IMR-90 (cell line): ENCODE results near the gene SFR1. TPM values are rescaled to one million over a fixed set of nuclear protein-coding genes. Genes with fewer than 3 reads are reported as not detected.

Experiments
- ATAC-seq: fragments of 200-7000 bp; cut with Tn5 transposase; 2 replicates; pipeline ENCODE4 v1.9.1; 2020; ENCODE audit warnings: low read depth, mild to moderate bottlenecking, moderate library complexity
- BruUV-seq: library from RNA; stranded (reverse); fragments of 400-500 nt; replicated peaks from 2 replicates; lab custom pipeline; 2021; lab: Mats Ljungman, UMichigan
- CTCF ChIA-PET: fragments of 300-600 bp; formaldehyde crosslinking; extraction: SDS; loops from one replicate; lab custom pipeline; 2021; ENCODE audit warnings: antibody characterized with exemption; lab: Yijun Ruan, JAX
- POLR2A ChIA-PET: fragments of 300-600 bp; sonication (Branson Sonifier 250); formaldehyde crosslinking; loops from one replicate; lab custom pipeline; 2022; ENCODE audit warnings: antibody characterized with exemption; ENCODE audit not compliant: unreplicated experiment; lab: Charles Lee
- DNase-seq: peaks from one replicate; pipeline ENCODE4 v3.0.0; 2013
- H2AFZ ChIP-seq: replicated peaks from 2 replicates; pipeline ENCODE3; 2013; ENCODE audit warnings: low read length, mild to moderate bottlenecking; ENCODE audit not compliant: poor library complexity
- H2AK5ac ChIP-seq: 2 replicates; pipeline ENCODE4 v1.6.1; 2013; ENCODE audit warnings: low read depth, low read length, inconsistent platforms
- H2AK9ac ChIP-seq: replicated peaks from 2 replicates; pipeline ENCODE3; 2013; ENCODE audit warnings: mild to moderate bottlenecking, low read depth, low read length, moderate library complexity; ENCODE audit not compliant: poor library complexity
- H2BK120ac ChIP-seq: 2 replicates; pipeline ENCODE4 v1.6.1; 2013; ENCODE audit warnings: low read depth, low read length, inconsistent platforms
- H2BK15ac ChIP-seq: 3 replicates; pipeline ENCODE4 v1.6.1; 2013; ENCODE audit warnings: low read depth, low read length, inconsistent platforms
- H2BK20ac ChIP-seq: 2 replicates; pipeline ENCODE4 v1.6.1; 2013; ENCODE audit warnings: low read depth, mild to moderate bottlenecking, inconsistent platforms, low read length, moderate library complexity
- H2BK5ac ChIP-seq: 2 replicates; pipeline ENCODE4 v1.6.1; 2013; ENCODE audit warnings: mild to moderate bottlenecking, low read depth, low read length, inconsistent platforms; ENCODE audit not compliant: poor library complexity, severe bottlenecking
- H3K14ac ChIP-seq: replicated peaks from 2 replicates; pipeline ENCODE4 v1.6.1; 2013; ENCODE audit warnings: low read depth, low read length, inconsistent platforms
- H3K18ac ChIP-seq: 2 replicates; pipeline ENCODE4 v1.6.1; 2013; ENCODE audit warnings: low read depth, low read length, control low read depth
- H3K23ac ChIP-seq: 2 replicates; pipeline ENCODE4 v1.6.1; 2013; ENCODE audit warnings: low read depth, low read length, inconsistent platforms
- H3K27ac ChIP-seq: 2 replicates; pipeline ENCODE4 v1.5.1; 2013; ENCODE audit warnings: mild to moderate bottlenecking, control low read depth, low read length; ENCODE audit not compliant: insufficient read depth
- H3K27me3 ChIP-seq: 2 replicates; pipeline ENCODE4 v1.6.1; 2013; ENCODE audit warnings: low read length; ENCODE audit not compliant: control insufficient read depth, insufficient read depth
- H3K36me3 ChIP-seq: 2 replicates; pipeline ENCODE4 v1.6.1; 2013; ENCODE audit warnings: low read length, mixed read lengths; ENCODE audit not compliant: control insufficient read depth, insufficient read depth
- H3K4ac ChIP-seq: 2 replicates; pipeline ENCODE4 v1.6.1; 2013; ENCODE audit warnings: low read depth, low read length, inconsistent platforms
- H3K4me1 ChIP-seq: 2 replicates; pipeline ENCODE4 v1.6.1; 2013; ENCODE audit warnings: low read length, mixed read lengths; ENCODE audit not compliant: control insufficient read depth, insufficient read depth
- H3K4me2 ChIP-seq: 2 replicates; pipeline ENCODE4 v1.6.1; 2013; ENCODE audit warnings: low read depth, mild to moderate bottlenecking, control low read depth, low read length, moderate library complexity
- H3K4me3 ChIP-seq: 2 replicates; pipeline ENCODE4 v1.5.1; 2013; ENCODE audit warnings: low read depth, mild to moderate bottlenecking, control low read depth, low read length, moderate library complexity; ENCODE audit not compliant: insufficient read depth
- H3K56ac ChIP-seq: 2 replicates; pipeline ENCODE4 v1.6.1; 2013; ENCODE audit warnings: low read length, inconsistent platforms; ENCODE audit not compliant: insufficient read depth; ENCODE audit errors: extremely low read depth
- H3K79me1 ChIP-seq, 2 experiments: 2 replicates each; pipeline ENCODE4 v1.6.1; 2013; ENCODE audit warnings: low read length in 2 of 2, inconsistent platforms in 1 of 2, low read depth in 1 of 2
- H3K9ac ChIP-seq: 2 replicates; pipeline ENCODE4 v1.6.1; 2013; ENCODE audit warnings: low read depth, low read length, control low read depth
- H3K9me1 ChIP-seq: 2 replicates; pipeline ENCODE4 v1.6.1; 2013; ENCODE audit warnings: low read length, inconsistent platforms; ENCODE audit not compliant: insufficient read depth
- H3K9me3 ChIP-seq: 2 replicates; pipeline ENCODE4 v1.6.1; 2013; ENCODE audit warnings: low read length; ENCODE audit not compliant: control insufficient read depth, insufficient read depth
- H4K20me1 ChIP-seq: 2 replicates; pipeline ENCODE4 v1.6.1; 2013; ENCODE audit warnings: low read length, inconsistent platforms; ENCODE audit not compliant: insufficient read depth
- H4K5ac ChIP-seq: 2 replicates; pipeline ENCODE4 v1.6.1; 2013; ENCODE audit warnings: mild to moderate bottlenecking, low read depth, low read length, control low read depth
- H4K8ac ChIP-seq, 2 experiments: 2 replicates each; pipeline ENCODE4 v1.6.1; 2013; ENCODE audit warnings: low read depth in 2 of 2, low read length in 2 of 2, control low read depth in 1 of 2, inconsistent platforms in 1 of 2
- H4K91ac ChIP-seq: 2 replicates; pipeline ENCODE4 v1.6.1; 2013; ENCODE audit warnings: low read depth, low read length, inconsistent platforms; ENCODE audit not compliant: insufficient read depth
- CEBPB ChIP-seq: IDR thresholded peaks from 2 replicates; pipeline ENCODE4 v1.6.1; 2012; ENCODE audit warnings: low read depth, low read length, improper control_type of control experiment
- ELK1 ChIP-seq: fragments of 150-350 bp; IDR thresholded peaks from 2 replicates; pipeline ENCODE4 v1.6.1; 2016; ENCODE audit warnings: low read depth, mild to moderate bottlenecking, low read length, moderate library complexity, borderline replicate concordance
- RAD21 ChIP-seq: IDR thresholded peaks from 2 replicates; pipeline ENCODE4 v1.6.1; 2012; ENCODE audit warnings: low read length, improper control_type of control experiment
- WGBS, 2 experiments: methylation state at CpG; one replicate each; pipeline versions ENCODE4 v1.1.5 to v1.1.7; 2013; ENCODE audit warnings: missing lambda C conversion rate in 2 of 2; ENCODE audit not compliant: insufficient read length in 1 of 2; ENCODE audit errors: extremely low coverage in 2 of 2; 5-methylcytosine and 5-hydroxymethylcytosine counted together
- dilution Hi-C: fragments of 300-500 bp; cut with HindIII; formaldehyde crosslinking; loops from one replicate; pipeline ENCODE4 v1.14.3; 2018; ENCODE audit warnings: low sequenced_read_pairs; ENCODE audit not compliant: unreplicated experiment
- in situ Hi-C: fragments of 300-500 bp; cut with MboI; formaldehyde crosslinking; loops from 3 replicates; pipeline ENCODE4 v1.14.3; 2019; ENCODE audit warnings: low sequenced_read_pairs, inconsistent platforms, mixed read lengths
- intact Hi-C: fragments of 100-400 bp; cut with micrococcal nuclease; formaldehyde crosslinking; loops from 2 replicates; pipeline ENCODE4 v1.10.0; 2022
- polyA plus RNA-seq, 3 experiments: library from polyadenylated mRNA; depleted of rRNA; stranded (reverse); fragments of >200 nt; gene quantifications; 2 replicates each; pipeline ENCODE4 v1.2.3, GENCODE V29; 2012; ENCODE audit warnings: low replicate concordance in 1 of 3
- total RNA-seq: library from RNA; depleted of rRNA; stranded (reverse); fragments of >200 nt; gene quantifications from 2 replicates; pipeline ENCODE4 v1.2.3, GENCODE V29; 2012

Gene SFR1
- total and polyA plus RNA-seq, 2 of the 4 experiments (the other 2 are of a cell fraction): 1.6 to 2.3 TPM

GRCh38 chr10:104099269-104099668, 22.7 kb upstream of the SFR1 start:
- peak; percentile 75 for DNase-seq
- dilution Hi-C loops: no loop called here
- H4K91ac ChIP-seq: no peak overlapping the region
- H2BK15ac ChIP-seq: no peak overlapping the region
- H3K9me3 ChIP-seq: no peaks in the 10 kb centered on the region
- H3K27ac ChIP-seq: no peak overlapping the region
- no peak overlapping the region for H4K5ac ChIP-seq
- BruUV-seq: no TSS peak
- no peak overlapping the region for H3K18ac ChIP-seq
- H2AK9ac ChIP-seq: no peak overlapping the region
- H4K20me1 ChIP-seq: no peaks in the 10 kb centered on the region
- H2BK20ac ChIP-seq: no peak overlapping the region
- WGBS, 2 experiments: no CpG with 5 or more reads among the region's 3 CpGs
- no peak overlapping the region for H3K4me3 ChIP-seq
- no peak overlapping the region for H2AK5ac ChIP-seq
- H2BK5ac ChIP-seq: peak overlapping the region; percentile 61
- TF ChIP-seq ELK1: no peak
- peak; percentile 57; the same call in 1 of the 2 replicates for TF ChIP-seq CEBPB
- no peak for TF ChIP-seq RAD21
- H3K79me1 ChIP-seq: no peaks in the 10 kb centered on the region
- no peak overlapping the region for H2AFZ ChIP-seq
- in situ Hi-C loops: no loop called here
- no peak overlapping the region; the same call in 1 of the 2 replicates for H3K14ac ChIP-seq
- H3K56ac ChIP-seq: no peak overlapping the region
- ATAC-seq: peak; percentile 54
- H3K36me3 ChIP-seq: no peaks in the 10 kb centered on the region
- no peak overlapping the region; the same call in 1 of the 2 replicates for H2BK120ac ChIP-seq
- intact Hi-C loops: no loop called here
- no peak overlapping the region for H3K9ac ChIP-seq
- no peak overlapping the region for H3K4me2 ChIP-seq
- peaks cover 2% of the 10 kb centered on the region; the same call in 1 of the 2 replicates for H3K4me1 ChIP-seq
- POLR2A ChIA-PET: interaction anchor here (0.6 kb wide), 1 partner anchor 8 kb away, joined by 9 read pairs; no protein-coding TSS in a partner anchor
- CTCF ChIA-PET: interaction anchor here (1.0 kb wide), 1 partner anchor 28 kb away, joined by 3 read pairs; no protein-coding TSS in a partner anchor
- H4K8ac ChIP-seq: peak overlapping the region; percentile 36 to 56; a peak in 1 of 4 replicates
- peaks cover 3% of the 10 kb centered on the region; the same call in 1 of the 2 replicates for H3K9me1 ChIP-seq
- H3K4ac ChIP-seq: no peak overlapping the region
- H3K27me3 ChIP-seq: no peaks in the 10 kb centered on the region
- H3K23ac ChIP-seq: no peak overlapping the region
